ENCODE measurements around the gene SEPTIN5. TPM values are rescaled to one million over a fixed set of nuclear protein-coding genes. Genes with fewer than 3 reads are reported as not detected.

SEPTIN5 gene
- 10 to 100 TPM in 6 of 9 donors, 1 to 10 TPM in 3; 3.7 to 67.7 (median 14.1) TPM for total RNA-seq
- polyA plus RNA-seq = 10 to 100 TPM; 10.7 to 73.4 (median 18.8) TPM
- long read RNA-seq, donor 1, partial matches to known transcripts = 0 of 1 reads
- long read RNA-seq, donor 1, other reads (novel, unspliced or antisense) = 0 of 1 reads
- long read RNA-seq, donor 2, partial matches to known transcripts = 0 of 2 reads
- long read RNA-seq, donor 2, other reads (novel, unspliced or antisense) = 0 of 2 reads
- long read RNA-seq, donor 3, partial matches to known transcripts = 0 of 1 reads
- long read RNA-seq, donor 3, other reads (novel, unspliced or antisense) = 0 of 1 reads
- long read RNA-seq, donor 4 = 0 reads
- long read RNA-seq, donor 5, transcript SEPT5-201 (11 exons, 1,588 nt) = major isoform, 9 of 18 reads
- long read RNA-seq, donor 5, partial matches to known transcripts = 3 of 18 reads
- long read RNA-seq, donor 5, other reads (novel, unspliced or antisense) = 6 of 18 reads
- long read RNA-seq, donor 6, partial matches to known transcripts = 0 of 4 reads
- long read RNA-seq, donor 6, other reads (novel, unspliced or antisense) = 0 of 4 reads
- long read RNA-seq, donor 7 = 0 reads
- long read RNA-seq, donor 8, partial matches to known transcripts = 0 of 3 reads
- long read RNA-seq, donor 8, other reads (novel, unspliced or antisense) = 0 of 3 reads
- long read RNA-seq, donor 9, partial matches to known transcripts = 0 of 2 reads
- long read RNA-seq, donor 9, other reads (novel, unspliced or antisense) = 0 of 2 reads
- long read RNA-seq, donor 10, partial matches to known transcripts = 0 of 3 reads
- long read RNA-seq, donor 10, other reads (novel, unspliced or antisense) = 0 of 3 reads

GRCh38 chr22:19714312-19715187, at the start of gene SEPTIN5:
TSS of gene SEPTIN5 (plus strand) at chr22:19714503. CDS start at chr22:19714589, 86 bp downstream.
- peaks cover 9 to 13% of the 10 kb centered on the region in 2 donors for H3K4me1 ChIP-seq (replicated peaks in 1 of 2)
- H3K9me3 ChIP-seq (replicated peaks in 1 of 3) = no peaks in the 10 kb centered on the region
- peak within 1 kb of the TSS in 1 of 5 donors; percentile 26 for H3K27ac ChIP-seq
- DNase-seq = peak in 1 of 7 donors; percentile 26
- intact Hi-C loops (cut with DNase I) = loop anchor here in 1 of 2 donors (5.0 kb wide), 1 partner anchor 37 kb away; no protein-coding TSS in a partner anchor
- peak within 1 kb of the TSS in 2 of 4 donors; percentile 43 to 73 for H3K4me3 ChIP-seq
- no peak for TF ChIP-seq CTCF (IDR thresholded peaks at IDR 0.05)
- TF ChIP-seq POLR2A (IDR thresholded peaks at IDR 0.05) = no peak
- H3K27me3 ChIP-seq = no peaks in the 10 kb centered on the region
- H3K36me3 ChIP-seq (replicated peaks in 1 of 2) = no peaks in the 10 kb centered on the region
- 2 to 30% (median 2%) methylated on average over 2 to 106 of the region's 106 CpGs; no CpG with 5 or more reads in 1 of the 4 donors for WGBS, 4 donors

GRCh38 chr22:19664951-19665783, 49.1 kb upstream of the SEPTIN5 start:
- no peak overlapping the region for H3K27ac ChIP-seq
- H3K4me1 ChIP-seq (replicated peaks in 1 of 2) = peaks cover 5 to 14% of the 10 kb centered on the region in 2 donors
- H3K27me3 ChIP-seq = no peaks in the 10 kb centered on the region
- 91 to 95% (median 92%) methylated on average over 19 of the region's 19 CpGs for WGBS, 4 donors
- TF ChIP-seq CTCF (IDR thresholded peaks at IDR 0.05) (no peak), POLR2A (IDR thresholded peaks at IDR 0.05) (no peak)
- H3K4me3 ChIP-seq = no peak overlapping the region
- H3K9me3 ChIP-seq (replicated peaks in 1 of 3) = no peaks in the 10 kb centered on the region
- DNase-seq = peak in 1 of 7 donors; percentile 10
- intact Hi-C loops (cut with DNase I) = no loop called here
- no peaks in the 10 kb centered on the region for H3K36me3 ChIP-seq (replicated peaks in 1 of 2)

GRCh38 chr22:19665784-19666672, 48.3 kb upstream of the SEPTIN5 start:
- peaks cover 5 to 14% of the 10 kb centered on the region in 2 donors for H3K4me1 ChIP-seq (replicated peaks in 1 of 2)
- 84 to 88% (median 84%) methylated on average over 7 to 26 of the region's 26 CpGs for WGBS, 4 donors
- no peaks in the 10 kb centered on the region for H3K9me3 ChIP-seq (replicated peaks in 1 of 3)
- TF ChIP-seq CTCF (IDR thresholded peaks at IDR 0.05) = no peak
- no peak for TF ChIP-seq POLR2A (IDR thresholded peaks at IDR 0.05)
- no peak overlapping the region for H3K27ac ChIP-seq
- peak in 1 of 7 donors; percentile 37 for DNase-seq
- intact Hi-C loops (cut with DNase I) = no loop called here
- H3K4me3 ChIP-seq = no peak overlapping the region
- no peaks in the 10 kb centered on the region for H3K36me3 ChIP-seq (replicated peaks in 1 of 2)
- H3K27me3 ChIP-seq = no peaks in the 10 kb centered on the region
